ENCODE results near the gene BCLAF3.

BCLAF3 gene

DNA sequence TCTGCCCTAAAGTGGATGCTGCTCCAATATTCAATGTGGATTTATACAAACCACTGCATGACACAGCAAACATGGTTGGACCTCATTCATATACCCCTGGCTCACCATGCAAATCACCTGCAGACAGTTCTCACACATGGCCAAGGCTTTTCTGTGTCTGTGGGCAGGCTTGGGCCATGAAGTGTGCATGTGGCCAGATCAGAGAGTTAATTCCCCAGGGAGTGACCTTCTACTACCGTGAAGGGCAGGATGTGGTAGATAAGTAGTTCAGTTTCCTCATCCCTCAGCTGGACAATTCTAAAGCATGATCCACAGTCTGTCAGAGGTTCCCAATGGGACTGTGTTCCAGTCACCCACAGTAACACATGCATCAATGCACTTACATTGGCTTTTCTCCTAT, 24.6 kb upstream of the BCLAF3 start:
- H3K27me3 ChIP-seq, result no peaks in the 10 kb centered on the region
- no peaks in the 10 kb centered on the region for H3K36me3 ChIP-seq
- H3K27ac ChIP-seq, result no peak overlapping the region
- H3K4me1 ChIP-seq (ENCODE audit: control insufficient read depth in 1 of 2, insufficient read depth in 1 of 2, low read depth in 1 of 2, low read length in 1 of 2), result no peaks in the 10 kb centered on the region
- no peak for TF ChIP-seq CTCF (IDR thresholded peaks at IDR 0.05)
- no peaks in the 10 kb centered on the region for H3K9me3 ChIP-seq
- H3K4me3 ChIP-seq (ENCODE audit: low read depth in 1 of 2, low read length in 1 of 2), result no peak overlapping the region

GRCh38 chrX:20011608-20012007, 20.7 kb upstream of the BCLAF3 start:
- H3K27ac ChIP-seq, result no peak overlapping the region
- no peak overlapping the region for H3K4me3 ChIP-seq (ENCODE audit: low read depth in 1 of 2, low read length in 1 of 2)
- TF ChIP-seq CTCF (IDR thresholded peaks at IDR 0.05), result no peak
- H3K4me1 ChIP-seq (ENCODE audit: control insufficient read depth in 1 of 2, insufficient read depth in 1 of 2, low read depth in 1 of 2, low read length in 1 of 2), result no peaks in the 10 kb centered on the region
- no peaks in the 10 kb centered on the region for H3K36me3 ChIP-seq
- no peaks in the 10 kb centered on the region for H3K27me3 ChIP-seq
- H3K9me3 ChIP-seq, result no peaks in the 10 kb centered on the region

GRCh38 chrX:20007962-20008622, 17.2 kb upstream of the BCLAF3 start:
- Histone ChIP-seq H3K4me1 (ENCODE audit: control insufficient read depth in 1 of 2, insufficient read depth in 1 of 2, low read depth in 1 of 2, low read length in 1 of 2) (no peaks in the 10 kb centered on the region), H3K4me3 (ENCODE audit: low read depth in 1 of 2, low read length in 1 of 2) (no peak overlapping the region), H3K36me3 (no peaks in the 10 kb centered on the region), H3K27ac (no peak overlapping the region), H3K27me3 (no peaks in the 10 kb centered on the region), H3K9me3 (no peaks in the 10 kb centered on the region)
- no peak for TF ChIP-seq CTCF (IDR thresholded peaks at IDR 0.05)

DNA sequence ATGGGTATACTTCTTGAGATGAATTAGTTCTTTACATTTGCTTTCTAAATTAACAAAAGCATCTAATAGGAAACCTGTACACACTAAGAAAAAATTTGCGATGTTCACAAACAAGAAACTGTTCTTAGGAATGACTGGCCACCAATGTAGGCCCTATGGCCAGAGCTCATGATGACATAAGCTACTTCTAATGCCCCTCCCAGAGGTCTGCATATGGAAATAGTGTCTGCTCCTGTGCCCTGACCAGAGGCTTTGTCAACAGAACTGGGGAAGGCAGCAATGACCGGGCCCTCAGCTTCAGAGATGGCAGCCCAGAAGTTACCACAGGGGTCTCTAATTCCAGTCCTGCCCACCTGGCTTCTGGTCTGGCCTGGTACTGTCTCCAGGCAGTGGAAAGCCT, 15.0 kb upstream of the BCLAF3 start:
- Histone ChIP-seq H3K9me3 (no peaks in the 10 kb centered on the region), H3K27ac (no peak overlapping the region), H3K36me3 (no peaks in the 10 kb centered on the region), H3K4me1 (ENCODE audit: control insufficient read depth in 1 of 2, insufficient read depth in 1 of 2, low read depth in 1 of 2, low read length in 1 of 2) (no peaks in the 10 kb centered on the region), H3K4me3 (ENCODE audit: low read depth in 1 of 2, low read length in 1 of 2) (no peak overlapping the region), H3K27me3 (no peaks in the 10 kb centered on the region)
- no peak for TF ChIP-seq CTCF (IDR thresholded peaks at IDR 0.05)

GRCh38 chrX:20001588-20001987, 10.7 kb upstream of the BCLAF3 start:
- H3K4me1 ChIP-seq (ENCODE audit: control insufficient read depth in 1 of 2, insufficient read depth in 1 of 2, low read depth in 1 of 2, low read length in 1 of 2), result no peaks in the 10 kb centered on the region
- no peaks in the 10 kb centered on the region for H3K9me3 ChIP-seq
- no peaks in the 10 kb centered on the region for H3K36me3 ChIP-seq
- TF ChIP-seq CTCF (IDR thresholded peaks at IDR 0.05), result no peak
- no peak overlapping the region for H3K27ac ChIP-seq
- no peaks in the 10 kb centered on the region for H3K27me3 ChIP-seq
- H3K4me3 ChIP-seq (ENCODE audit: low read depth in 1 of 2, low read length in 1 of 2), result no peak overlapping the region

GRCh38 chrX:19991350-19991718, 473 bp upstream of the BCLAF3 start:
- Histone ChIP-seq H3K27ac (peak overlapping the region; percentile 77), H3K4me1 (ENCODE audit: control insufficient read depth in 1 of 2, insufficient read depth in 1 of 2, low read depth in 1 of 2, low read length in 1 of 2) (peaks cover 4 to 14% of the 10 kb centered on the region in 2 experiments), H3K4me3 (ENCODE audit: low read depth in 1 of 2, low read length in 1 of 2) (peak overlapping the region; percentile 52 to 67), H3K36me3 (no peaks in the 10 kb centered on the region), H3K27me3 (no peaks in the 10 kb centered on the region), H3K9me3 (no peaks in the 10 kb centered on the region)
- no peak for TF ChIP-seq CTCF (IDR thresholded peaks at IDR 0.05)

Measured in neutrophil (primary cell).